Activated T-cell treated with anti-CD3 and anti-CD28 coated beads, Interleukin-2, amount 50 U/mL, for 1 hour (primary cell): ENCODE results near the gene MIEF1.

Source experiments
- DNase-seq: peaks from one replicate; pipeline ENCODE4 v3.0.0-alpha.2; 2020

MIEF1 gene

GRCh38 chr22:39502109-39502788, at the start of gene MIEF1:
Gene MIEF1 (plus strand): TSS chr22:39502290. CDS start chr22:39511295, 9,005 bp downstream.
- peak; percentile 86 for DNase-seq

- DNase-seq = no peak
These were observed 49.4 kb upstream of the MIEF1 start for GRCh38 chr22:39452740-39453040.

GRCh38 chr22:39453765-39454378, 48.2 kb upstream of the MIEF1 start:
- DNase-seq = no peak

- DNase-seq = no peak
These were observed 47.7 kb upstream of the MIEF1 start for GRCh38 chr22:39454385-39454871.

GRCh38 chr22:39456522-39457197, 45.4 kb upstream of the MIEF1 start, which contains the start of gene MGAT3:
Gene MGAT3 (plus strand): TSS chr22:39457012. CDS start chr22:39487348, 30,336 bp downstream.
- no peak for DNase-seq

GRCh38 chr22:39457198-39457555, 44.9 kb upstream of the MIEF1 start:
- no peak for DNase-seq

GRCh38 chr22:39457556-39458443, 44.3 kb upstream of the MIEF1 start:
- DNase-seq = peak; percentile 29

GRCh38 chr22:39458444-39459083, 43.5 kb upstream of the MIEF1 start:
- DNase-seq = no peak

- no peak for DNase-seq
These were observed 42.4 kb upstream of the MIEF1 start for GRCh38 chr22:39459681-39460080.

GRCh38 chr22:39462443-39463221, 39.5 kb upstream of the MIEF1 start:
- no peak for DNase-seq

- DNase-seq = no peak
These were observed 38.8 kb upstream of the MIEF1 start for GRCh38 chr22:39463277-39463676.

- DNase-seq = no peak
These were observed 38.1 kb upstream of the MIEF1 start for GRCh38 chr22:39463931-39464390.

GRCh38 chr22:39466228-39467006, 35.7 kb upstream of the MIEF1 start:
- DNase-seq = no peak

GRCh38 chr22:39467390-39467895, 34.6 kb upstream of the MIEF1 start:
- DNase-seq = no peak

- DNase-seq = no peak
These were observed 33.4 kb upstream of the MIEF1 start for GRCh38 chr22:39468487-39469325.

GRCh38 chr22:39469326-39469680, 32.8 kb upstream of the MIEF1 start:
- DNase-seq = no peak

GRCh38 chr22:39469681-39470450, 32.2 kb upstream of the MIEF1 start:
- no peak for DNase-seq

- DNase-seq = no peak
These were observed 31.4 kb upstream of the MIEF1 start for GRCh38 chr22:39470451-39471291.
